Activated naive CD4-positive, alpha-beta T cell treated with anti-CD3 and anti-CD28 coated beads, Interleukin-2, amount 50 U/mL, for 72 hours (primary cell): ENCODE results near the gene ZNF598. TPM values are rescaled to one million over a fixed set of nuclear protein-coding genes. Genes with fewer than 3 reads are reported as not detected.

Experiments
- ATAC-seq, 2 donors: fragments of 150-1000 bp; cut with Tn5 transposase; 2 replicates each; pipeline ENCODE4 v1.10.0; 2021; ENCODE audit warnings: mild to moderate bottlenecking in 2 of 2, moderate library complexity in 2 of 2
- DNase-seq, 2 donors: peaks; one replicate each; pipeline ENCODE4 v3.0.0; 2021 to 2022; ENCODE audit warnings: low spot score in 2 of 2
- H3K27ac Mint-ChIP-seq, 2 donors: one replicate each; pipeline ENCODE4 v1.8.0; 2022; ENCODE audit warnings: mild to moderate bottlenecking in 2 of 2, mixed read lengths in 2 of 2
- H3K36me3 Mint-ChIP-seq, 2 donors: one replicate each; pipeline ENCODE4 v1.8.0; 2022; ENCODE audit warnings: mixed read lengths in 2 of 2
- H3K9me3 Mint-ChIP-seq, 2 donors: one replicate each; pipeline ENCODE4 v1.8.0; 2022; ENCODE audit warnings: mixed read lengths in 2 of 2
- total RNA-seq, 2 donors: library from RNA; stranded (reverse); gene quantifications; one replicate each; pipeline ENCODE4 v1.2.3, GENCODE V29; 2022

Gene ZNF598
- total RNA-seq, 2 donors from 2014 or later, result 72.2 to 87.9 TPM

DNA sequence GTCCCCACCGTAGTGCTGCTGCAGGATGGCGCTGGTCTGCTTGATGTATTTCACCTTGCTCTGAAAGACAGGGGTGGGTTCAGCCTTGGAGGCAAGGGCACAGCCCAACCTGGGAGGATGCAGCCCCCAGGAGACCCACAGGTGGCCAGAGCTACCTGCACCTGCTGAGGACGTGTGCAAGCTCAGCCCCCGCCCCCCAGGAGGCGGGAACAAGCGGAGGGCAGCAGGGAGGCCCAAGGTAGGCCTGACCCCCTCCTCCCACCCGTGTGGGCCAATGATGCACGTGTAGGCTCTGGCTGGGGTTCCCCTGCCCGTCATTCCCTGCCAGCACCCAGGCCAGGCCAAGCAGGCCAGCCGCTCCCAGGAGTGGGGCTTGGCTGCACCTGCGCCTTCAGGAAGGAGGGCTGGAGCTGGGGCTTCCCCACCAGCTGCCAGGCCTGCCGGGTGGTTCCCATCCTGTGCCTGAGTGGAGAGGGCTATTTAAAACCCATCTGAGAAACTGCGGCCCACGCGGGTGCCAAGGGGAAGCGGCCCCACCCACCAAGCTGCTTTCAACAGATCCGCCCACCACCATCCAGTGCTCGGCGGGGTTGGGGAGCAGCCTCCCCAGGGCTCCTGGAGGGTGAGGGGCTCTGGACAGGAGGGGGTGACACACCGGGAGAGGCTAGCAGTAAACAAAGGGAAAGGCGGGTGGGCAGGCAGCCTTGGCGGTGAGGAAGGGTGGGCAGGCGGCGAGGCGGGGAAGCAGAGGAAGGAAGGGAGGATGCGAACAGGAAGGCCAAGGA, 34.2 kb upstream of the ZNF598 start:
- Mint-ChIP-seq H3K9me3 (no peaks in the 10 kb centered on the region), H3K27ac (no peak overlapping the region), H3K36me3 (peaks cover 0 to 6% of the 10 kb centered on the region in 2 donors)
- ATAC-seq (no peak), DNase-seq (no peak)

DNA sequence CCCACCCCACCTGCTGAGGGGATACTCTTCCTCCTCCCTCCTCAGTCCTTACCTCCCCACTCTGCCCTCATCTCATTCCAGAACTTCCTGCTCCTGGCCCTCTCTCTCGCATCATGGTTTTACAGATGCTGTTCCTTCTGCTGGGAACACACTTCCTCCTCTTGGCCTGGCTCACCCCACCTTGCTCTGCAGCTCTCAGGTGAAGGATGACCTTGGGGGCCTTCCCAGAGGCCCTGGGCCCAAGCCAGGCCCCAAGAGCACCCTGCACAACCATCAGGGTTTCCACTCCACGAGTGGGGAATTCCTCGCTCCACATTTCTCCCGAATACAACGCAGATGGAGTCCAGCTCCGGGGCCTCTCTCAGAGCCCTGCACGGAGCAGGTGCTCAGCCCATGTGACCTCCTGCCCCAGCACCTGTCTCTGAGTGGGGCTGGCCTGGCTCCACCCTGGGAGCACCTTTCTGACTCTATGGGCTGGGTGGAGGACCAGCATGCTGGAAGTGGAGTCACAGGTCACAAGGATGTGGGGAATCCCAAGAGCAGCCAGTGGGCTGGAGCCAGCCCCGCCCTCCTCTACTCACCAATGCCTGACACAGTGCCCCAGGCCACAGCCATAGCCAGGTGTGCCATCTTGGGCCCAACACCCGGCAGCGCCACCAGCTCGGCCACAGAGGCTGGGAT, 33.5 kb upstream of the ZNF598 start:
- DNase-seq (no peak), ATAC-seq (no peak)
- peak overlapping the region in 1 of 2 donors; percentile 92 for H3K27ac Mint-ChIP-seq
- no peaks in the 10 kb centered on the region for H3K9me3 Mint-ChIP-seq
- no peaks in the 10 kb centered on the region for H3K36me3 Mint-ChIP-seq

- ATAC-seq (no peak), DNase-seq (no peak)
- no peaks in the 10 kb centered on the region for H3K36me3 Mint-ChIP-seq
- H3K9me3 Mint-ChIP-seq, result no peaks in the 10 kb centered on the region
- no peak overlapping the region for H3K27ac Mint-ChIP-seq
Measured at GRCh38 chr16:2042171-2042985, 32.8 kb upstream of the ZNF598 start.

GRCh38 chr16:2040787-2041522, 31.3 kb upstream of the ZNF598 start:
- Mint-ChIP-seq H3K36me3 (no peaks in the 10 kb centered on the region), H3K9me3 (no peaks in the 10 kb centered on the region), H3K27ac (no peak overlapping the region)
- DNase-seq, result no peak
- ATAC-seq, result no peak

- Mint-ChIP-seq H3K36me3 (no peaks in the 10 kb centered on the region), H3K9me3 (no peaks in the 10 kb centered on the region)
- ATAC-seq, result no peak
Measured at GRCh38 chr16:2040041-2040786, 30.6 kb upstream of the ZNF598 start.

DNA sequence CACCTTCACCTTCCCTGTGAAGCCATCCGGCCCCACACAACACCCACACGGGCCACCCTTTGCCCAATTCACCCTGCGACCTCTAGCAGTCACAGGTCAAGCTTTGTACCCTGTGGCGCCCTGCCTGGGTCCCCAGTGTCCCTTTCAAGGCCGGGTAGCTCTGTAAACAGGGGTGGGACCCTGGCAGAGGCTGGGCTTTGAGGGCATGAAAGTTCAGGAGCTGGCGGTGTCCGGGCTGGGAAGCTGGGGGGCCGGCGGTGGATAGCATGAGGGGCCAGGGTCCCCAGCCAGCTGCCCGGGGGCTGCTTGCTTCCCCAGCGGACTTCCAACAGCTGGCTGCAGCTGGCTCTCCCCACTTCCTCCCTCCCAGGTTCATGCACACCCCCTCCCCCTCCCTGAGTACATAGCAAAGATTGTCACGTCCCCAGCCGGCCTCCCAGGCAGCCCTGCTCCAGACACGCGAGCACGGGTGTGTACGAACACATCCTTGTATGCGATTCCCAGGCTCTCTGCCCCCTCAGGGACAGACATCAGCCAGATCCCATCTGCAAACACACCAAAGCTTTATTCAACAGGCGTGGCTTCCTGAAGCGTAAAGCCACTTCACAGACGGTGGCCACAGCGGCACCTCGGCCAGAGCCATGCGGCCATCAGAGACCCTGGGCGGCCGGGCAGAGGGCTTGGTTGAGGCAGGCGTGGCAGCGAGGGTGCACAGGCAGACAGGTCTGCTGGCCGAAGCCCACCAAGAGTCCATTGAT, 29.8 kb upstream of the ZNF598 start:
- no peak for ATAC-seq
- H3K36me3 Mint-ChIP-seq, result no peaks in the 10 kb centered on the region
- no peaks in the 10 kb centered on the region for H3K9me3 Mint-ChIP-seq
- no peak for DNase-seq
- H3K27ac Mint-ChIP-seq, result no peak overlapping the region

More at GRCh38 chr16:2040041-2040786, 30.6 kb upstream of the ZNF598 start:
- no peak for DNase-seq
- H3K27ac Mint-ChIP-seq, result no peak overlapping the region

- H3K36me3 Mint-ChIP-seq, result no peaks in the 10 kb centered on the region
- no peak for DNase-seq
- H3K9me3 Mint-ChIP-seq, result no peaks in the 10 kb centered on the region
- no peak overlapping the region for H3K27ac Mint-ChIP-seq
- ATAC-seq, result no peak
Measured at GRCh38 chr16:2038382-2039231, 29.0 kb upstream of the ZNF598 start.

DNA sequence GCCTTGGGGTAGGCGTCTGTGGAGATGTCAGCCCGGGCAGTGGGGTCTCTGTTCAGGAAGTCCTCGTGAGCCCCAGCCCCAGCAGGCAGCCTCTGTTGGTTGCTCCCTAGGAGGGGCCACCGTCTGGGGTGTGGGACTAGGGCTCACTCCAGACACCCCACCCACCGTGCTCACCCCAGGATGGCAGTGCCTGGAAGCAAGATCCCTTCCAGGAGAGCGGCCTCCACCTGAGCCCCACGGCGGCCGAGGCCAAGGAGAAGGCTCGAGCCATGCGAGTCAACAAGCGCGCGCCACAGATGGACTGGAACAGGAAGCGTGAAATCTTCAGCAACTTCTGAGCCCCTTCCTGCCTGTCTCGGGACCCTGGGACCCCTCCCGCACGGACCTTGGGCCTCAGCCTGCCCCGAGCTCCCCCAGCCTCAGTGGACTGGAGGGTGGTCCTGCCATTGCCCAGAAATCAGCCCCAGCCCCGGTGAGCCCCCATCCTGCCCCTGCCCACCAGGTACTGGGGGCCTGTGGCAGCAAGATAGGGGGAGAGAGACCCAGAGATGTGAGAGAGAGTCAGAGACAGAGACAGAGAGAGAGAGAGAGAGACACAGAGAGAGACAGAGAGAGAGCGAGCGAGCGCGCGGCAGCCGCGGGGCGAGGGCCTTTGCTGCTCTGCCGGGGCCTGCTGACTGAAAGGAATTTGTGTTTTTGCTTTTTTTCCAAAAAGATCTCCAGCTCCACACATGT, 28.2 kb upstream of the ZNF598 start:
- Mint-ChIP-seq H3K27ac (no peak overlapping the region), H3K36me3 (no peaks in the 10 kb centered on the region), H3K9me3 (no peaks in the 10 kb centered on the region)
- DNase-seq (no peak), ATAC-seq (no peak)

- Mint-ChIP-seq H3K36me3 (no peaks in the 10 kb centered on the region), H3K9me3 (no peaks in the 10 kb centered on the region), H3K27ac (no peak overlapping the region)
- no peak for DNase-seq
- no peak for ATAC-seq
Measured at GRCh38 chr16:2037115-2037514, 27.5 kb upstream of the ZNF598 start.

DNA sequence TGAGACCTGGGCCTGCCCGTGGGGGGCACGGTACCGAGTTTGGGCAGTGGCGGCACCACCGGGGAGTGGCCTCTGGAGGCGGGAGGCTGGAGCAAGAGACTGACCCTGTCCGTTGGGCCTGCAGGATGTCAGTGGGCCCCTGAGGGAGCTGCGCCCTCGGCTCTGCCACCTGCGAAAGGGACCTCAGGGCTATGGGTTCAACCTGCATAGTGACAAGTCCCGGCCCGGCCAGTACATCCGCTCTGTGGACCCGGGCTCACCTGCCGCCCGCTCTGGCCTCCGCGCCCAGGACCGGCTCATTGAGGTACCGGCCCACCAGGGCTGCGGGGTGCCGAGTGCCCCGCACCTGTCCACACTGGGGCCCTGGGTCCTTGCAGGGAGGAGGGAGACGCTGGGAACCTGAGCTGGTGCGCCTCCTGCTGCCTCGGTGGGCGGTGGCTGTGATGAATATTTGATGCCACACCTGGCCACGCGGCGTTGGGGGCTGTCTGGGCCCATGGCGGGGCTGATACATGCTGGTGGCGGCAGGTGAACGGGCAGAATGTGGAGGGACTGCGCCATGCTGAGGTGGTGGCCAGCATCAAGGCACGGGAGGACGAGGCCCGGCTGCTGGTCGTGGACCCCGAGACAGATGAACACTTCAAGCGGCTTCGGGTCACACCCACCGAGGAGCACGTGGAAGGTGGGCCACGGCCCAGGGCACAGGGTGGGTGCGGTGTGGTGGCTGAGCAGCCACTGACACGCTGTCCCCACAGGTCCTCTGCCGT, 26.8 kb upstream of the ZNF598 start:
- ATAC-seq, result no peak
- Mint-ChIP-seq H3K9me3 (no peaks in the 10 kb centered on the region), H3K27ac (no peak overlapping the region), H3K36me3 (no peaks in the 10 kb centered on the region)
- no peak for DNase-seq

GRCh38 chr16:2035431-2036199, 26.0 kb upstream of the ZNF598 start:
- DNase-seq (no peak), ATAC-seq (no peak)
- H3K36me3 Mint-ChIP-seq, result no peaks in the 10 kb centered on the region
- H3K27ac Mint-ChIP-seq, result no peak overlapping the region
- H3K9me3 Mint-ChIP-seq, result no peaks in the 10 kb centered on the region

DNA sequence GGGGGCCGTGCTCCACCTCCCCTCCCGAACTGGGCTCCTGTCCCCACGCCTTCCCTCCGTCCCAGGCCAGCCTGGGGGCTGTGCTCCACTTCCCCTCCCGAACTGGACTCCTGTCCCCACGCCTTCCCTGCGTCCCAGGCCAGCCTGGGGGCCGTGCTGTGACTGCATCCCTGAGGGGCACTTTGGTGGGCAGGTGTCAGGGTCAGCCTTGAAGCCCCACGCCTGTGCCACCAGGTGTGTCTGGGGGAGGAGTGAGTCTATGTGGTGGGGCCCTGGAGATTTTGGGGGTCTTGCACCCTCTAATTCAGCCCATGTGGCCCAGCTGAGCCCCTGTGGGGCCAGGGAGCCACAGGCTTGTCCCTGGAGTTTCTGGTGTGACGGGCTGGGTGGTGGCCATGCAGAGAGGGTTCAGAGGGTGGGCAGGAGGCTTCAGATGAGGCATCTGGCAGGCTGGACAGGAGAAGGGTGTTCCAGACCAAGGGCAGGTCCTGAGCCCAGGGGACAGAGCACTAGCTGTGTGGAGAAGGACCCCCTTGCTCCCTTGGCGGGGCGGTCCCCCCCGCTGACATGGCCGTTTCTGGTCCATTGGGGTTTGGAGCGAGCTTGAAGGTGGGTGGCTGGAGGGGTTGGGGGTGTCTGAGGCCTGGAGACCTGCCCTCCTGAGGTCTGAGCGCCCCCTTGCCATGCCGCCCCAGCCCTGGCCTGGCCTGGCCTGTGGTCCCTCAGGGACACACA, 25.2 kb upstream of the ZNF598 start:
- Mint-ChIP-seq H3K27ac (no peak overlapping the region), H3K9me3 (no peaks in the 10 kb centered on the region), H3K36me3 (no peaks in the 10 kb centered on the region)
- DNase-seq, result no peak
- ATAC-seq, result no peak
